HCT116 (cell line): ENCODE results near the gene FKBP1A. TPM values are rescaled to one million over a fixed set of nuclear protein-coding genes. Genes with fewer than 3 reads are reported as not detected.

Source experiments
- ATAC-seq: fragments of 200-7000 bp; cut with Tn5 transposase; 2 replicates; pipeline ENCODE4 v1.9.1; 2020; ENCODE audit warnings: mild to moderate bottlenecking, moderate library complexity
- BruUV-seq: library from RNA; stranded (reverse); fragments of 400-500 nt; replicated peaks from 2 replicates; lab custom pipeline; 2021; lab: Mats Ljungman, UMichigan
- CTCF ChIA-PET: fragments of 300-600 bp; sonication (Branson Sonifier 250); formaldehyde crosslinking; loops from one replicate; lab custom pipeline; 2021; ENCODE audit warnings: antibody characterized with exemption; lab: Charles Lee
- POLR2A ChIA-PET: fragments of 300-600, 350-600 bp; sonication (Branson Sonifier 250); formaldehyde crosslinking; loops from one replicate; lab custom pipeline; 2021; ENCODE audit warnings: antibody characterized with exemption; lab: Charles Lee
- RAD21 ChIA-PET, 2 experiments: fragments of 300-600 bp; sonication (Branson Sonifier 250); formaldehyde crosslinking; loops; one replicate each; lab custom pipeline; 2023; ENCODE audit warnings: low total read pairs in 2 of 2; ENCODE audit not compliant: uncharacterized antibody in 2 of 2, unreplicated experiment in 2 of 2, low non-redundant PET in 1 of 2; lab: Charles Lee
- DNase-seq: peaks from one replicate; pipeline ENCODE4 v3.0.0-alpha.2; 2010; ENCODE audit warnings: low read depth, low spot score
- H2AFZ ChIP-seq: fragments of 200-600 bp; shearing (Covaris generic), sonication (generic); 2 replicates; pipeline ENCODE4 v1.6.1; 2017; ENCODE audit warnings: low read depth, mixed run types, mixed read lengths, antibody characterized with exemption, low read length; ENCODE audit not compliant: poor library complexity, severe bottlenecking
- H3K27ac ChIP-seq: 2 replicates; pipeline ENCODE4 v1.5.1; 2012; ENCODE audit warnings: low read depth, low read length
- H3K27me3 ChIP-seq: fragments of 200-600 bp; sonication (generic); 2 replicates; pipeline ENCODE4 v1.6.1; 2016; ENCODE audit warnings: mixed run types, low read length, mixed read lengths; ENCODE audit not compliant: insufficient read depth
- H3K36me3 ChIP-seq, 2 experiments: fragments of 200-500 bp in 1 of 2; fragments of 200-600 bp in 1 of 2; sonication (Bioruptor generic) in 1 of 2; sonication (generic) in 1 of 2; 2 replicates each; pipeline versions ENCODE4 v1.5.1 to v1.6.1; 2014 to 2016; ENCODE audit warnings: low read length in 2 of 2, inconsistent platforms in 1 of 2, mixed read lengths in 1 of 2, mixed run types in 1 of 2; ENCODE audit not compliant: insufficient read depth in 2 of 2, control insufficient read depth in 1 of 2
- H3K4me1 ChIP-seq, 2 experiments: fragments of 200-600 bp in 1 of 2; sonication (generic) in 1 of 2; 2 replicates each; pipeline versions ENCODE4 v1.5.1 to v1.6.1; 2012 to 2017; ENCODE audit warnings: low read length in 2 of 2, inconsistent platforms in 1 of 2, mild to moderate bottlenecking in 1 of 2, mixed read lengths in 1 of 2, mixed run types in 1 of 2, moderate library complexity in 1 of 2; ENCODE audit not compliant: insufficient read depth in 2 of 2, control insufficient read depth in 1 of 2
- H3K4me2 ChIP-seq: fragments of 200-600 bp; sonication (generic); 2 replicates; pipeline ENCODE4 v1.6.1; 2017; ENCODE audit warnings: mixed run types, low read length, mixed read lengths
- H3K4me3 ChIP-seq, 2 experiments: fragments of 200-600 bp in 1 of 2; sonication (generic) in 1 of 2; replicated peaks in 1 of 2; 2 replicates each; pipeline ENCODE4 v1.5.1; 2011 to 2016; ENCODE audit warnings: low read length in 2 of 2, control low read depth in 1 of 2, low read depth in 1 of 2, mild to moderate bottlenecking in 1 of 2, mixed read lengths in 1 of 2, mixed run types in 1 of 2
- H3K79me2 ChIP-seq: fragments of 200-600 bp; sonication (generic); 2 replicates; pipeline ENCODE4 v1.6.1; 2017; ENCODE audit warnings: mild to moderate bottlenecking, mixed run types, low read length, moderate library complexity, mixed read lengths; ENCODE audit not compliant: insufficient read depth
- H3K9ac ChIP-seq: fragments of 200-600 bp; sonication (generic); 2 replicates; pipeline ENCODE4 v1.6.1; 2016; ENCODE audit warnings: low read length, mixed read lengths
- H3K9me2 ChIP-seq: fragments of 200-600 bp; sonication (generic), shearing (Covaris generic); 2 replicates; pipeline ENCODE4 v1.6.1; 2017; ENCODE audit warnings: mixed run types, mild to moderate bottlenecking, moderate library complexity; ENCODE audit not compliant: insufficient read depth
- H3K9me3 ChIP-seq, 2 experiments: fragments of 200-500 bp in 1 of 2; fragments of 200-600 bp in 1 of 2; sonication (Bioruptor generic) in 1 of 2; sonication (generic) in 1 of 2; 2 replicates each; pipeline ENCODE4 v1.6.1; 2014 to 2017; ENCODE audit warnings: low read length in 2 of 2, mixed read lengths in 2 of 2, inconsistent platforms in 1 of 2, low read depth in 1 of 2, mild to moderate bottlenecking in 1 of 2, mixed run types in 1 of 2, moderate library complexity in 1 of 2; ENCODE audit not compliant: control insufficient read depth in 1 of 2, insufficient read depth in 1 of 2
- H4K20me1 ChIP-seq: fragments of 200-600 bp; sonication (generic), shearing (Covaris generic); 2 replicates; pipeline ENCODE4 v1.6.1; 2017; ENCODE audit warnings: mixed run types, mild to moderate bottlenecking, moderate library complexity; ENCODE audit not compliant: insufficient read depth
- FOSL1 ChIP-seq: IDR thresholded peaks from 2 replicates; pipeline ENCODE4 v1.6.1; 2012; ENCODE audit warnings: low read depth
- POLR2A ChIP-seq: IDR thresholded peaks from 2 replicates; pipeline ENCODE4 v1.7.0; 2011; ENCODE audit warnings: borderline replicate concordance; ENCODE audit not compliant: insufficient read depth, insufficient read length; ENCODE audit errors: extremely low read depth
- POLR2AphosphoS5 ChIP-seq: IDR thresholded peaks from 2 replicates; pipeline ENCODE4 v1.6.1; 2011; ENCODE audit warnings: mild to moderate bottlenecking, low read depth, low read length, moderate library complexity
- RAD21 ChIP-seq: IDR thresholded peaks from 2 replicates; pipeline ENCODE4 v1.6.1; 2012; ENCODE audit warnings: low read depth, mild to moderate bottlenecking
- SP1 ChIP-seq: IDR thresholded peaks from 2 replicates; pipeline ENCODE4 v1.6.1; 2012; ENCODE audit warnings: low read depth
- intact Hi-C: fragments of 100-400 bp; cut with micrococcal nuclease; formaldehyde crosslinking; loops from 2 replicates; pipeline ENCODE4 v1.10.0; 2022
- total RNA-seq: library from RNA; stranded (reverse); gene quantifications from one replicate; pipeline ENCODE4 v1.2.1, GENCODE V29; 2021; ENCODE audit not compliant: unreplicated experiment

FKBP1A gene
- total RNA-seq, 1 experiment from 2014 or later: 259 TPM

GRCh38 chr20:1396264-1396663 lies 3.4 kb upstream of the FKBP1A start:
- Histone ChIP-seq H3K36me3 (no peaks in the 10 kb centered on the region; a peak in 1 of 4 replicates), H3K9me3 (no peaks in the 10 kb centered on the region), H3K9ac (no peak overlapping the region), H3K9me2 (no peaks in the 10 kb centered on the region), H3K4me1 (peaks cover 12 to 39% of the 10 kb centered on the region in 2 experiments; a peak in 3 of 4 replicates), H3K4me2 (no peak overlapping the region), H3K27me3 (no peaks in the 10 kb centered on the region), H4K20me1 (no peaks in the 10 kb centered on the region), H2AFZ (no peak overlapping the region), H3K4me3 (no peak overlapping the region), H3K27ac (no peak overlapping the region), H3K79me2 (peaks cover 16% of the 10 kb centered on the region)
- intact Hi-C loops: no loop called here
- BruUV-seq: no TSS peak
- POLR2A ChIA-PET: no interaction called here
- CTCF ChIA-PET: interaction anchor here (1.1 to 1.6 kb wide), 2 partner anchors 41 to 83 kb away, joined by 3 to 4 read pairs; no protein-coding TSS in a partner anchor
- RAD21 ChIA-PET: no interaction called here
- no peak for DNase-seq
- ATAC-seq: no peak
- TF ChIP-seq SP1: no peak
- TF ChIP-seq POLR2AphosphoS5: no peak
- no peak for TF ChIP-seq POLR2A
- no peak for TF ChIP-seq RAD21

GRCh38 chr20:1394686-1395085 lies 1.8 kb upstream of the FKBP1A start:
- TF ChIP-seq FOSL1: no peak
- TF ChIP-seq, all 23 proteins: peak for 0
- Histone ChIP-seq H3K4me2 (no peak overlapping the region), H3K27ac (no peak overlapping the region), H3K9me2 (no peaks in the 10 kb centered on the region), H3K9me3 (no peaks in the 10 kb centered on the region), H3K9ac (no peak overlapping the region), H2AFZ (no peak overlapping the region), H4K20me1 (no peaks in the 10 kb centered on the region), H3K4me1 (peaks cover 15 to 40% of the 10 kb centered on the region in 2 experiments; a peak in 3 of 4 replicates), H3K27me3 (no peaks in the 10 kb centered on the region), H3K36me3 (peaks cover 1 to 8% of the 10 kb centered on the region in 2 experiments; a peak in 1 of 4 replicates), H3K79me2 (peaks cover 31% of the 10 kb centered on the region), H3K4me3 (no peak overlapping the region)
- RAD21 ChIA-PET: no interaction called here
- intact Hi-C loops: loop anchor here (5.0 kb wide), 2 partner anchors 33 to 67 kb away; partner anchors contain the start of gene SDCBP2
- no peak for DNase-seq
- no TSS peak for BruUV-seq
- CTCF ChIA-PET: no interaction called here
- POLR2A ChIA-PET: no interaction called here
- ATAC-seq: no peak
